Sigmoid colon (tissue), 4 donors: Measurements from ENCODE around the gene SLC35A4.

ENCODE experiments used
- CTCF ChIP-seq, 4 experiments: fragments of 450-650 bp in 3 of 4; fragments of 200-600 bp in 1 of 4; IDR thresholded peaks; one replicate each; pipeline ENCODE4 v1.5.1; 2016 to 2019; ENCODE audit warnings: antibody characterized with exemption in 4 of 4, mild to moderate bottlenecking in 3 of 4, moderate library complexity in 2 of 4
- POLR2AphosphoS5 ChIP-seq, 4 donors: sonication (generic); formaldehyde crosslinking; IDR thresholded peaks; one replicate each; pipeline ENCODE4 v1.6.1; 2017; ENCODE audit warnings: antibody characterized with exemption in 4 of 4

- no peak for TF ChIP-seq POLR2AphosphoS5 (IDR thresholded peaks at IDR 0.05)
- no peak for TF ChIP-seq CTCF (IDR thresholded peaks at IDR 0.05)
These were observed 37.5 kb downstream of the SLC35A4 start for GRCh38 chr5:140602147-140602546.
